Measurements from ENCODE around the gene BTBD18.
A peak's percentile ranks its signal among the peaks of the same experiment; 100 is the strongest.

Gene BTBD18

GRCh38 chr11:57763568-57763967, 11.9 kb upstream of the BTBD18 start:
- TF ChIP-seq CTCF (conservative IDR thresholded peaks at IDR 0.05) = peak; percentile 34
- no peak for TF ChIP-seq ZFX (IDR thresholded peaks at IDR 0.05)
- no peak overlapping the region for H3K27ac ChIP-seq

- no peak for TF ChIP-seq CTCF (conservative IDR thresholded peaks at IDR 0.05)
- TF ChIP-seq ZFX (IDR thresholded peaks at IDR 0.05) = no peak
- H3K27ac ChIP-seq = peak overlapping the region; percentile 54; the same call in 1 of the 2 replicates
Observed at GRCh38 chr11:57762235-57762861, 10.7 kb upstream of the BTBD18 start.

- H3K27ac ChIP-seq = peak within 1 kb of the TSS; percentile 68
- TF ChIP-seq CTCF (conservative IDR thresholded peaks at IDR 0.05) (no peak), ZFX (IDR thresholded peaks at IDR 0.05) (no peak)
Observed at GRCh38 chr11:57761301-57762234, 9.9 kb upstream of the BTBD18 start, which contains the start of gene CTNND1. Gene CTNND1 (plus strand): TSS chr11:57761802. CDS start chr11:57791479, 29,677 bp downstream.

- no peak overlapping the region for H3K27ac ChIP-seq
Observed at GRCh38 chr11:57758174-57758573, 6.6 kb upstream of the BTBD18 start.

GRCh38 chr11:57752954-57753353, 1.3 kb upstream of the BTBD18 start:
- no peak overlapping the region; the same call in 1 of the 2 replicates for H3K27ac ChIP-seq
- no peak for TF ChIP-seq CTCF (conservative IDR thresholded peaks at IDR 0.05)
- TF ChIP-seq ZFX (IDR thresholded peaks at IDR 0.05) = no peak

More at GRCh38 chr11:57758174-57758573, 6.6 kb upstream of the BTBD18 start:
- TF ChIP-seq ZFX (IDR thresholded peaks at IDR 0.05) (no peak), CTCF (conservative IDR thresholded peaks at IDR 0.05) (no peak)

- no peak for TF ChIP-seq CTCF (conservative IDR thresholded peaks at IDR 0.05)
- no peak for TF ChIP-seq ZFX (IDR thresholded peaks at IDR 0.05)
- no peak overlapping the region for H3K27ac ChIP-seq
Observed at GRCh38 chr11:57751176-57751575, 443 bp downstream of the BTBD18 start.

GRCh38 chr11:57746920-57747319, 4.7 kb downstream of the BTBD18 start:
- H3K27ac ChIP-seq = no peak overlapping the region
- no peak for TF ChIP-seq ZFX (IDR thresholded peaks at IDR 0.05)

Data from C4-2B (cell line).